Body of pancreas (tissue), 4 donors: ENCODE data around the gene ANAPC5.

Experiments used
- POLR2A ChIP-seq, 3 donors: fragments of 450-650 bp; IDR thresholded peaks; one replicate each; pipeline ENCODE4 v1.6.1; 2016; ENCODE audit warnings: antibody characterized with exemption in 3 of 3, mild to moderate bottlenecking in 2 of 3
- TF ChIP-seq, protein P1 (sequence below), 7 experiments: fragments of 450-650 bp in 4 of 7; fragments of 200-600 bp in 3 of 7; sonication (generic) in 3 of 7; IDR thresholded peaks; one replicate each; pipeline ENCODE4 v1.5.1; 2016 to 2019; ENCODE audit warnings: antibody characterized with exemption in 7 of 7

DNA sequence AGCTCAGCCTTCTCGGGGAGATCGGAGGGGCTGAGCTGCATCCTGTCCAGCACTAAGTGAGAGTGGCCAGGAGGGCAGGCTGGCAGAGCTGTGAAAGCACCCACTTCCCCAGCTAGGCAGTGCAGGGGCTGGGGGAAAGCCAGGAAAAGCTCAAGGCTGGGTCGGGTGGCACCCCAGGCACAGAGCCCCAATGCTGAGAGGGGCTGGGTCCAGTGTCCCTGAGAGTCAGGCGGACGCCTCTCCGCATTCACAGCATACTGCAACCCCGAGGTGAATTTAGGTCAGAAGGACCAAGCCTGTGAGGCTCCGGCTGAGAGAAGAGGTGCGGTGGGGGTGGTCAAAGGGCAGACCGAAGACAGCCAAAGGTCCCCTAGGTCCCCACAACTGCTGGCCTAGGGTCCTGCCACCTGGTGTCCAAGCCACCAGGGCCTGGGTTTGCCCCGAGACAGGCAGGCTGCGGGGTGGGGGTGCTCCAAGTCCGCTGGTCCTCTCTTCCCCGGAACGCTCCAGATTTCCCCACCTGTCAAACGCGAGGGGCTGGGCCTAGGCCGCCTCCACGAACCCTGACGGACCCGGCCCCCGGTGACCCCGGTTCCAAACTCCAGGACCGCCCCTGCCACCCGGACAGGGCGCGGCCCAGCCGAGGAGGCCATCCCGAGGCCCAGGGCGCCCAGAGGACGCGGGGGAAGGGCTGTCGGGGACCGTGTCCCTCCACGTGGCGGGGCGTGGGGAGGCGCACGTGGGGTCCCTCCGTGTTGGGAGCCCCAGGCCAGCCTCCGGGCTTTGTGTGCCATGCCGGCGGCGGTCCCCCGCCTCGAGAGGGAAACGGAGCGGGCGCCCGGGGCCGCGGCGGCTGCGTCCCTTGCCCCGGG is 56.2 kb downstream of the ANAPC5 start:
- TF ChIP-seq, protein P1, sequence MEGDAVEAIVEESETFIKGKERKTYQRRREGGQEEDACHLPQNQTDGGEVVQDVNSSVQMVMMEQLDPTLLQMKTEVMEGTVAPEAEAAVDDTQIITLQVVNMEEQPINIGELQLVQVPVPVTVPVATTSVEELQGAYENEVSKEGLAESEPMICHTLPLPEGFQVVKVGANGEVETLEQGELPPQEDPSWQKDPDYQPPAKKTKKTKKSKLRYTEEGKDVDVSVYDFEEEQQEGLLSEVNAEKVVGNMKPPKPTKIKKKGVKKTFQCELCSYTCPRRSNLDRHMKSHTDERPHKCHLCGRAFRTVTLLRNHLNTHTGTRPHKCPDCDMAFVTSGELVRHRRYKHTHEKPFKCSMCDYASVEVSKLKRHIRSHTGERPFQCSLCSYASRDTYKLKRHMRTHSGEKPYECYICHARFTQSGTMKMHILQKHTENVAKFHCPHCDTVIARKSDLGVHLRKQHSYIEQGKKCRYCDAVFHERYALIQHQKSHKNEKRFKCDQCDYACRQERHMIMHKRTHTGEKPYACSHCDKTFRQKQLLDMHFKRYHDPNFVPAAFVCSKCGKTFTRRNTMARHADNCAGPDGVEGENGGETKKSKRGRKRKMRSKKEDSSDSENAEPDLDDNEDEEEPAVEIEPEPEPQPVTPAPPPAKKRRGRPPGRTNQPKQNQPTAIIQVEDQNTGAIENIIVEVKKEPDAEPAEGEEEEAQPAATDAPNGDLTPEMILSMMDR (IDR thresholded peaks at IDR 0.05): peak in 1 of 7 experiments; percentile 2
- peak in 1 of 3 donors; percentile 12 for TF ChIP-seq POLR2A (IDR thresholded peaks at IDR 0.05)
